ENCODE results near the gene GSAP. TPM values are rescaled to one million over a fixed set of nuclear protein-coding genes. Genes with fewer than 3 reads are reported as not detected.

GSAP gene
- polyA plus RNA-seq, 1 donor from 2014 or later: 0.21 TPM

DNA sequence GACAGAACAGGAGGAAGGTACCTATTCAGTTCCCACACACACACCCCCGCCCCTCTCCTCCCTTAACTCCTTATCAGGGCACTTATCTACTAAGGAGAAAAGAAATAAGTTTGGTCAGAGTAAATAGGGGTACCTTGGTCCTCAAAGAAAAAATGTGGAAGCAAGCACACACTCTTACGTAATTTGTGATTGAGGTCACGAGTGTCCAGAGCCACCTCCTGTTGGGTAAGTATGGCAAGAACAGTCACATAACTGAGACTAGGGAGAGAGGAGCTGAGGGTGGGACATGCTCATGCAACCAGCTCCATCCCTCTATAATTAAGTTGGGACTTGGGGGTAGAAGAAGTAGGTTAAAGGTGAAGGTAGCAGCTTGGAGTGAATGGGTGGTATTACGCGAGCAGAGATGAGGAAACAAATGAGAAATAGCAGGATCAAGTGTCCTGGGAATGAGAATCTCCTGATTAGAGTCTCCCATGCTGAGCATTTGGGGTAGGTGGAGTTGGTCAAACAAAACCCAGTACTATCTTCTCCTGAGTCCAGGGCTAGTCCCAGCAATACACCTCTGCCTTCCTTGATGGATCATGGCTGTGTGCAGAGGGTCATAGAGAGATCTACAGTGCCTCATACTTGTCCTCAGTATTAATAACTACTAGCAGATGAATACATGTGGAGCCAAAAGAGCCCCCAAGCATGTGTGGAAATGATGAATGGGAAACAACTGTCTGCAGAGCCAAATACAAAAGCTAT, 77.1 kb downstream of the GSAP start:
- Histone ChIP-seq H3K9me2 (ENCODE audit: insufficient read depth, low read length) (no peaks in the 10 kb centered on the region), H2AFZ (ENCODE audit: low read depth, low read length) (no peak overlapping the region), H3K4me2 (ENCODE audit: low read length) (no peak overlapping the region), H4K20me1 (ENCODE audit: insufficient read depth) (no peaks in the 10 kb centered on the region), H3K27me3 (ENCODE audit: insufficient read depth, low read depth, low read length) (no peaks in the 10 kb centered on the region), H3F3A (ENCODE audit: insufficient read depth, low read length, poor library complexity, severe bottlenecking) (no peaks in the 10 kb centered on the region), H3K27ac (ENCODE audit: low read length) (no peak overlapping the region), H3K9me3 (ENCODE audit: low read length) (no peaks in the 10 kb centered on the region), H3K4me3 (ENCODE audit: low read length) (no peak overlapping the region), H3K9ac (ENCODE audit: low read length) (no peak overlapping the region), H3K36me3 (ENCODE audit: insufficient read depth, low read length) (no peaks in the 10 kb centered on the region), H3K79me2 (replicated peaks; ENCODE audit: insufficient read depth, low read length) (no peaks in the 10 kb centered on the region)
- no peak for TF ChIP-seq POLR2AphosphoS5 (IDR thresholded peaks at IDR 0.05)
- TF ChIP-seq SMC3 (conservative IDR thresholded peaks at IDR 0.05; ENCODE audit: poor library complexity): no peak
- TF ChIP-seq, protein P1, sequence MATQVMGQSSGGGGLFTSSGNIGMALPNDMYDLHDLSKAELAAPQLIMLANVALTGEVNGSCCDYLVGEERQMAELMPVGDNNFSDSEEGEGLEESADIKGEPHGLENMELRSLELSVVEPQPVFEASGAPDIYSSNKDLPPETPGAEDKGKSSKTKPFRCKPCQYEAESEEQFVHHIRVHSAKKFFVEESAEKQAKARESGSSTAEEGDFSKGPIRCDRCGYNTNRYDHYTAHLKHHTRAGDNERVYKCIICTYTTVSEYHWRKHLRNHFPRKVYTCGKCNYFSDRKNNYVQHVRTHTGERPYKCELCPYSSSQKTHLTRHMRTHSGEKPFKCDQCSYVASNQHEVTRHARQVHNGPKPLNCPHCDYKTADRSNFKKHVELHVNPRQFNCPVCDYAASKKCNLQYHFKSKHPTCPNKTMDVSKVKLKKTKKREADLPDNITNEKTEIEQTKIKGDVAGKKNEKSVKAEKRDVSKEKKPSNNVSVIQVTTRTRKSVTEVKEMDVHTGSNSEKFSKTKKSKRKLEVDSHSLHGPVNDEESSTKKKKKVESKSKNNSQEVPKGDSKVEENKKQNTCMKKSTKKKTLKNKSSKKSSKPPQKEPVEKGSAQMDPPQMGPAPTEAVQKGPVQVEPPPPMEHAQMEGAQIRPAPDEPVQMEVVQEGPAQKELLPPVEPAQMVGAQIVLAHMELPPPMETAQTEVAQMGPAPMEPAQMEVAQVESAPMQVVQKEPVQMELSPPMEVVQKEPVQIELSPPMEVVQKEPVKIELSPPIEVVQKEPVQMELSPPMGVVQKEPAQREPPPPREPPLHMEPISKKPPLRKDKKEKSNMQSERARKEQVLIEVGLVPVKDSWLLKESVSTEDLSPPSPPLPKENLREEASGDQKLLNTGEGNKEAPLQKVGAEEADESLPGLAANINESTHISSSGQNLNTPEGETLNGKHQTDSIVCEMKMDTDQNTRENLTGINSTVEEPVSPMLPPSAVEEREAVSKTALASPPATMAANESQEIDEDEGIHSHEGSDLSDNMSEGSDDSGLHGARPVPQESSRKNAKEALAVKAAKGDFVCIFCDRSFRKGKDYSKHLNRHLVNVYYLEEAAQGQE (IDR thresholded peaks at IDR 0.05; ENCODE audit: borderline replicate concordance): no peak
- TF ChIP-seq, protein P2, sequence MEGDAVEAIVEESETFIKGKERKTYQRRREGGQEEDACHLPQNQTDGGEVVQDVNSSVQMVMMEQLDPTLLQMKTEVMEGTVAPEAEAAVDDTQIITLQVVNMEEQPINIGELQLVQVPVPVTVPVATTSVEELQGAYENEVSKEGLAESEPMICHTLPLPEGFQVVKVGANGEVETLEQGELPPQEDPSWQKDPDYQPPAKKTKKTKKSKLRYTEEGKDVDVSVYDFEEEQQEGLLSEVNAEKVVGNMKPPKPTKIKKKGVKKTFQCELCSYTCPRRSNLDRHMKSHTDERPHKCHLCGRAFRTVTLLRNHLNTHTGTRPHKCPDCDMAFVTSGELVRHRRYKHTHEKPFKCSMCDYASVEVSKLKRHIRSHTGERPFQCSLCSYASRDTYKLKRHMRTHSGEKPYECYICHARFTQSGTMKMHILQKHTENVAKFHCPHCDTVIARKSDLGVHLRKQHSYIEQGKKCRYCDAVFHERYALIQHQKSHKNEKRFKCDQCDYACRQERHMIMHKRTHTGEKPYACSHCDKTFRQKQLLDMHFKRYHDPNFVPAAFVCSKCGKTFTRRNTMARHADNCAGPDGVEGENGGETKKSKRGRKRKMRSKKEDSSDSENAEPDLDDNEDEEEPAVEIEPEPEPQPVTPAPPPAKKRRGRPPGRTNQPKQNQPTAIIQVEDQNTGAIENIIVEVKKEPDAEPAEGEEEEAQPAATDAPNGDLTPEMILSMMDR (IDR thresholded peaks at IDR 0.05; ENCODE audit: poor library complexity, severe bottlenecking): no peak
- TF ChIP-seq EZH2 (IDR thresholded peaks at IDR 0.05; ENCODE audit: borderline replicate concordance, insufficient read depth, low read length, poor library complexity, severe bottlenecking): no peak
- TF ChIP-seq MXI1 (conservative IDR thresholded peaks at IDR 0.05; ENCODE audit: poor library complexity, severe bottlenecking): no peak
- TF ChIP-seq TAF1 (IDR thresholded peaks at IDR 0.05; ENCODE audit: low read depth): no peak

DNA sequence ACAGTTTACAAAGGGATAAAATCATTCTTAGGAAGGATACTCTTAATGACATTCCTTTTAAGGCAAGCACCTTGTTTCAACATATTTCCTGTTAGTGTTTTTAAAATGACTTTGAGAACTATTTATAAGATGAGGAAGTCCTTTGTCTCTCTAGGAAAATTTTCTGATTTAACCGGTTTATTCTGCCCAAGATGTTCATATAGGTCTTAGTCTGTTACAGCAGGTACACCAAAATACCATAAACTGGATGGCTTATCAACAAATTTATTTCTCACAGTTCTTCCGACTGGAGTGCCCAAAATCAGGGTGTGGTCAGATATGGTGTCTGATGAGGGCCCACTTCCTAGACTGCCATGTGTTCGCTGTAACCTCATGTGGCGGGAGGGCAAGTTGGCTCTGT, 77.9 kb downstream of the GSAP start:
- no peaks in the 10 kb centered on the region for H3K9me3 ChIP-seq (ENCODE audit: low read length)
- no peaks in the 10 kb centered on the region for H3K9me2 ChIP-seq (ENCODE audit: insufficient read depth, low read length)
- no peaks in the 10 kb centered on the region for H4K20me1 ChIP-seq (ENCODE audit: insufficient read depth)
- no peaks in the 10 kb centered on the region for H3K36me3 ChIP-seq (ENCODE audit: insufficient read depth, low read length)
- no peaks in the 10 kb centered on the region for H3F3A ChIP-seq (ENCODE audit: insufficient read depth, low read length, poor library complexity, severe bottlenecking)
- no peak overlapping the region for H3K27ac ChIP-seq (ENCODE audit: low read length)
- H3K9ac ChIP-seq (ENCODE audit: low read length): no peak overlapping the region
- no peak overlapping the region for H2AFZ ChIP-seq (ENCODE audit: low read depth, low read length)
- H3K27me3 ChIP-seq (ENCODE audit: insufficient read depth, low read depth, low read length): no peaks in the 10 kb centered on the region
- H3K4me2 ChIP-seq (ENCODE audit: low read length): no peak overlapping the region
- H3K4me3 ChIP-seq (ENCODE audit: low read length): no peak overlapping the region
- no peaks in the 10 kb centered on the region for H3K79me2 ChIP-seq (replicated peaks; ENCODE audit: insufficient read depth, low read length)
- TF ChIP-seq POLR2AphosphoS5 (IDR thresholded peaks at IDR 0.05) (no peak), MXI1 (conservative IDR thresholded peaks at IDR 0.05; ENCODE audit: poor library complexity, severe bottlenecking) (no peak), EZH2 (IDR thresholded peaks at IDR 0.05; ENCODE audit: borderline replicate concordance, insufficient read depth, low read length, poor library complexity, severe bottlenecking) (no peak), RAD21 (conservative IDR thresholded peaks at IDR 0.05) (no peak), TAF1 (IDR thresholded peaks at IDR 0.05; ENCODE audit: low read depth) (no peak), EP300 (conservative IDR thresholded peaks at IDR 0.05; ENCODE audit: poor library complexity, severe bottlenecking) (no peak), SMC3 (conservative IDR thresholded peaks at IDR 0.05; ENCODE audit: poor library complexity) (no peak)
- TF ChIP-seq, protein P2 (IDR thresholded peaks at IDR 0.05; ENCODE audit: poor library complexity, severe bottlenecking): no peak
- TF ChIP-seq, protein P1 (IDR thresholded peaks at IDR 0.05; ENCODE audit: borderline replicate concordance): no peak
